HG02973 (cell line): Measurements from ENCODE around the gene BTBD7.
"Not testable (repeated sequence)": the region's sequence is repeated elsewhere in the genome, so short reads cannot be mapped to it uniquely, and the experiment has no call there.

Source experiments
- ATAC-seq: cut with Tn5 transposase; IDR thresholded peaks from one replicate; pipeline ENCODE4 v1.9.1; 2021; ENCODE audit warnings: moderate library complexity; ENCODE audit not compliant: unreplicated experiment

BTBD7 gene

DNA sequence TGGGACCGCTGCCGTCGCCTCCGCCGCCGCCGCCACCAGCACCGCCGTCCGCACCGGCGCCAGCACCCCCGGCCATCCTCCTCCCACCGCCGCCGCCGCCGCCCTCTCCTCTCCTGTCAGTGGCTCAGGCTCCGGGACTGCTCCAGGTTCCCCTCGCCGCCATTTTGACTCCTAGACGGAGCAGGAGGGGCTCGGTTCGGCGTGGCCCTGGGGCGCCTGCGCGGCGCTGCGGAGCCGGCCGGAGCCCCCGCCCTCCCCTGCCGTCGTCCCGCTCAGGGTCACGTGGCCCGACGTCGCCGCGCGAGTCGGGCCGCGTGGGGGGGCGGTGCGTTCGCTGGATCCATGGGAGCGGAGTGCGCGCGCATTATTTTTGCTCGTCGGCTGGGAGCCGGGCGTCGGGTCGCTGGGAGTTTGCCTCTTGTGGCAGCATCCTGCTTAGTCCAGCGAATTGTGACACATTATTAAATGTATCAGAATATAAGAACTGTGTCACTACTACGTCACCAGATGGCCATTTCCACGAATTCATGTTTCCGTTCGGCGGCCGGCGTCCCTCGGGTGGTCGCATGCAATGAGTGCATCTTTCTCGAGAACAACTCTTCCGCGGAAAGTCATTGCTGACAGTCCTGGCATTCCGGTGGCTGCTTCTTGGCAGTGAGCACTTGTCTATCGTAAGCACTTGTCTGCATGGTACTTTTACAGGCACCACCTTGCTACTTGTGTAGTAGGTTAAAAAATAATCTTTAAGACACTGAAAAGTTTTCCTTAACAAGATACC lies at the start of gene BTBD7:
TSS of gene BTBD7 (minus strand) at position 184 of the 778 bp plus-strand sequence. CDS start 36,985 bp downstream, outside the sequence.
- ATAC-seq, result peak; percentile 78

GRCh38 chr14:93381644-93382043 lies 48.8 kb upstream of the BTBD7 start:
- ATAC-seq, result peak; percentile 64

DNA sequence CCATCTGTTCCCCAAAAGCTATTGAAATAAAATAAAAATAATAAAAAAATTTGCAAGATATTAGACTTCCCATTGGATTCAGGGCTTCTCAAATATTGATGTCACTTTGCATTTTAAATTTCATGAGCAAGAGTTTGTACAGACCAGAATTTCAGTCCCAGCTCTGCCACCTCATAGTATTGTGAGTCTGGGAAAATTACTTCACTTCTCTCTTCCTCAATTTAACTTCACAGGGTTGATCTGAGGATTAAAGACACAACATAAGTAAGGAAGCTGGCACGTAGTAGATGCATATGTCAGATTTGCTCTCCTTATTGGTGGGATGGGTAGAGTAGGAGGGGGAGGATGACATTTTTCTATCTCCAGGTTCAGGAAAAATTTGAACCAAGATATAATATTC lies 47.0 kb upstream of the BTBD7 start:
- no peak for ATAC-seq

DNA sequence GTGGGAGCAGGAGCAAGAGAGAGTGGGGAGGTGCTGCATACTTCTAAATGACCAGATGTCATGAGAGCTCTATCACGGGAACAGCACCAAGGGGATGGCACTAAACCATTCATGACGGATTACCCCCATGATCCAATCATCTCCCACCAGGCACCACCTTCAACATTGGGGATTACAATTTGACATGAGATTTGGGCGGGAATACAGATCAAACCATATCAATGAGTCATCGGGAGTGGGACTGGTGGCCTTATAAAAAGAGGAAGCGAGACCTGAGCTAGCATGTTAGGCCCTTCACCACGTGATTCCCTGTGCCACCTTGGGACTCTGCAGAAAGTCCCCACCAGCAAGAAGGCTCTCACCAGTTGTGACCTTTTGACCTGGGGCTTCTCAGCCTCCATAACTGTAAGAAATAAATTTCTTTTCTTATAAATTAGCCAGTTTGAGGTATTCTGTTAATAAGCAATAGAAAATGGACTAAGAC lies 42.9 kb upstream of the BTBD7 start:
- ATAC-seq, result peak; percentile 93

GRCh38 chr14:93369713-93370266 lies 37.0 kb upstream of the BTBD7 start:
- ATAC-seq, result peak; percentile 88

- peak; percentile 29 for ATAC-seq
These were observed 36.3 kb upstream of the BTBD7 start for GRCh38 chr14:93368996-93369712.

- ATAC-seq, result not testable (repeated sequence)
These were observed 22.0 kb upstream of the BTBD7 start for GRCh38 chr14:93354873-93355272.

- no peak for ATAC-seq
These were observed 15.5 kb upstream of the BTBD7 start for GRCh38 chr14:93348292-93348691.

GRCh38 chr14:93347850-93348249 lies 15.0 kb upstream of the BTBD7 start:
- ATAC-seq, result no peak

DNA sequence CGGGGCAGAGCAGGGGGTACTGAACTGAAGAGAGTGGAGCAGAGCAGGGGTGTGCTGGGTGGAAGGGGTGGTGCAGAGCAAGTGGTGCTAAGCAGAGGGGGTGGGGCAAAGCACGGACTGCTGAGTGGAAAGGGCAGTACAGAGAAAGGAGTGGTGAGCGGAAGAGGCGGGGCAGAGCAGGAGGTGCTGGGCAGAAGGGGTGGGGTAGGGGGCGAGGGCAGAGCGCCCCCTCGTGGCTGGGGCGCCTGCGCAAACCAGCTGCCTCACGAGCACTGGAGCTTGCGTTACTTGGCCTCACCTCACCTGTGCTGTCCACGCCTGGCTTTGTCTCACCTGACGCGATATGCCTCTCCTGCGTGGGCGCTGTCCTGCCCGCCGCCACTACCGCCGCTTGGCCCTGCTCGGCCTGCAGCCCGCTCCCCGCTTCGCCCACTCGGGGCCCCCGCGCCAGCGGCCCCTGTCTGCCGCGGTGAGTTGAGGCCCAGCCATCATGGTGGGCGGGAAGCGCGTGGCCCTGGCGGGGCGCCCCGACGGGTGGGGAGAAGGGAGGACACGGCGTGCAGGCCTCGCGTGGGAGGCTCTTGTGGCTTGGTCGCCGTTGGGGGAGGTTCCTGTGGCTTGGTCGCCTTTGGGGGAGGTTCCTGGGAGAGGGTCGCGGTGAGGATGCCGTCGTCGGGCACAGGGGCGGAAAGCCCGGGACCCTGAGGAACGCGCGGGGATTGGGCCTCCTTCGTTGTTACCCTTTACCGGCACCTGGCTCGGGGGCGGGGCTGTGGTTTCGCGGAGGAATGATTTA lies 14.3 kb upstream of the BTBD7 start, which contains the start of gene COX8C:
TSS of gene COX8C (plus strand) at position 257 of the 796 bp plus-strand sequence. CDS start at position 344, 87 bp downstream.
- no peak for ATAC-seq

GRCh38 chr14:93343797-93344196 lies 11.0 kb upstream of the BTBD7 start:
- no peak for ATAC-seq

GRCh38 chr14:93343266-93343665 lies 10.4 kb upstream of the BTBD7 start:
- ATAC-seq, result no peak

- ATAC-seq, result no peak
These were observed 5.0 kb upstream of the BTBD7 start for GRCh38 chr14:93337884-93338283.

GRCh38 chr14:93337143-93337753 lies 4.4 kb upstream of the BTBD7 start:
- no peak for ATAC-seq

- ATAC-seq, result no peak
These were observed 831 bp upstream of the BTBD7 start for GRCh38 chr14:93333631-93334103.

DNA sequence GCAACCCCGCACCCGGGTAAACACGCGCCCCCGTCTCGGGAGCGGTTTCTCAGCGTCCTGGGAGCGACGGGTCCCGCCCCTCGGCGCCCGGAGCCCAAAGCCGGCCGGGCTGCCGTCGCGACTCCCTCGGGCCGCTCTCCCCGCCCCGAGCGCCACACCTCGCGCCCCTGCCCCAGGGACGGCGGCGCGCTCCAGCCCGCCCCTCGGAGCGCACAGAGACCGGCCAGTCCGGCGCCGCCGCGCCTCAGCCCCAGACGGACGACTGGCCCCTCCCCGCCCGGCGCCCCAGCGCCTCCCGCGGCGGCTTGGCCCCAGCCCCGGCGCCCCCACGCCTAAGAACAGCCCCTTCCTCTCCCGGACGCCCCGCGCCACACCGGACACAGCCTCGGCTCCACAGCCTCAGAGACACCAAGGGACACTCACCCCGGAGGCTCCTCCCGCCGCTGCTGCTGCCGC lies 411 bp downstream of the BTBD7 start:
- ATAC-seq, result peak; percentile 43

DNA sequence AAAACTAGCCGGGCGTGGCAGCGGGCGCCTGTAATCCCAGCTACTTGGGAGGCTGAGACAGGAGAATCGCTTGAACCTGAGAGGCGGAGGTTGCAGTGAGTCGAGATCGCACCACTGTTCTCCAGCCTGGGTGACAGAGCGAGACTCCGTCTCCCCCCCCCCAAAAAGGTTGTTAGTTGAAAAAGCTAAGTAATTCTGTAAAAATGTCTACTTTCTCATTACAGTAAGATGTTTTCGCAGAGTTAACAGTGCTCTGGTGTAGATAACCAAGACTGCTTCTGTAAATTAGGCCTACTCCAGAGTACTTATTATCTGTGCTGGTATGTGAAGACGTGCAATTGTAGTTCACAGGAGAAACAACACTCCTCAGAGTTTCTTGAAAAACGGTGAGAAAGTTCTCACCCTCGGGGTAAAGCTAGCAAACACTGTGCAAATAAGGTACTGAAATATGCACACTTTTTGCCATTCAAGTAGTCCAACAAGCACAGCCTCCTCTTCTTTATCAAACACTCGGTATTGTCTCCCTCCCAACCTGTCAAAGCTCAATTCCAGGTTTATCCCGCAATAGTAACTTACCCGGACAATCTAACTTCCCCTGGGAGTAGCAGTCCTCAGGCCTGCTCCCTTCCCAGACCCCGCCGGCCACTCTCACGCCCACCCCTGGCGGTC lies 974 bp downstream of the BTBD7 start:
- ATAC-seq, result no peak

DNA sequence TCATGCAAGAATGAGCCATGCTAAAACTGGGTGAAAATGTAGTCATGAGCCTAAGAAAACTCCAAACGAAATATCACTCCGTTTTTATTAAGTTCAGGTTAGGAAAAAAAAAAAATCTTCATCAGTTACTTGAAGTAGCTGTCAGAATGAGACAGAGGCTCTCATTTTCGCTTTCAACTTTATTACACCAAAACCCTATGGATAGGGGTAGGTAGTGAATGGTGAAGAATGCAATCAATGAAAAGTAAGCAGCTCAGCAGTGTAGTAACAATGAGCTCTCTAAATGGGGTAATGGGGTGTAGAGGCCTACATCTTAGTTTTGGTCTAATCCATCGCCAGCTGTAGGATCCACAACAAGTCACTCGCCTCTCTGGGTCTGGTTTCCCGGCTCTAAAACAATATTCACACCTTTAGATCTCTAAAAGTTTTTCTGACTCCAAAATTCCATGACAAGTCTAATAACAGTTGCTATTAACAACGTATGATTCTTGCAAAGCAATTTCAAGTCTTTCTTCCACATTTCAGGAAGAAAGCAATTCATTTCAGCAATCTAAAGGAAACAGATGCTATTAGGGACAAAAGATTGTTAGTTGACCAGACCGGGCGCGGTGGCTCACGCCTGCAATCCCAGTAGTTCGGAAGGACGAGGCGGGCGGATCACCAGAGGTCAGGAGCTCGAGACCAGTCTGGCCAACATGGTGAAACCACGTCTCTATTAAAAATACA lies 1.7 kb downstream of the BTBD7 start:
- ATAC-seq, result no peak

- ATAC-seq, result no peak
These were observed 2.2 kb downstream of the BTBD7 start for GRCh38 chr14:93330609-93331000.
